ENCODE results near the gene NID2. TPM values are rescaled to one million over a fixed set of nuclear protein-coding genes. Genes with fewer than 3 reads are reported as not detected.

Gene NID2
- total and polyA plus RNA-seq, 2 donors (not counting 1 experiment from before 2014, with no cell fraction given), result not detected

DNA sequence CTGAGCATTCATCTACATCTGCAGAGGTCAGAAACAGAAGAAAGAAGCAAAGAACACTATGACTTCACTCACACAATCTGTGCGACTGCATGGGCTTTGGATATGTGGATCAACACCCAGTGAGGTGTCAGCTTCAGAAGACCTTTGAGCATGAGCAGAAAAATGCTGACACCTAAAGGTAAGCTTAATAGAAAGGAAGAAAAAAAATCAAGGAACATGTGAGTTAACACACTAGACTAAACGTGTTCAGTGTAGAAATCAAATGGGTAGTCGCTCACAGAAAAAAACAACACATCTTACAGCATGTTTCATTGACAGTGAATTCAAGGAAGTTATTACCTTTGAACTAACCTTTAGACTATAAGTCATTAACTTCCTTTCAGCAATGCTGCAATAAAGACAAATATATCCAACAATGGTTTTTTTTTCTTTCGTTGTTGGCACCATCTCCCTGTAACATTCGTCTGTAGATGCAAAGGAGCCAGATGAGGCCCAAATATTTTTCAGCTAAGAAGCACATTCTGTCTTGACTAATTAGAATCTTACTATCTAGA lies 48.6 kb downstream of the NID2 start:
- no peaks in the 10 kb centered on the region for H3K79me2 ChIP-seq (ENCODE audit: control insufficient read depth, insufficient read depth, low read length)
- peaks cover 3 to 6% of the 10 kb centered on the region in 2 donors for H3K4me1 ChIP-seq (ENCODE audit: control insufficient read depth in 2 of 2, insufficient read depth in 2 of 2, low read length in 2 of 2)
- ATAC-seq (ENCODE audit: low read depth) (no peak), DNase-seq (no peak)
- WGBS (ENCODE audit: insufficient coverage), result 60% methylated on average over 1 of the region's 5 CpGs
- peaks cover 7% of the 10 kb centered on the region for H3K4me1 Mint-ChIP-seq
- peaks cover 0 to 9% (median 0%) of the 10 kb centered on the region in 3 donors for H3K9me3 ChIP-seq (ENCODE audit: control extremely low read depth in 1 of 3, control insufficient read depth in 2 of 3, insufficient read depth in 1 of 3, low read length in 2 of 3)
- no peaks in the 10 kb centered on the region for H4K20me1 ChIP-seq (ENCODE audit: control insufficient read depth, insufficient read depth, low read length, poor library complexity, severe bottlenecking)
- H3K9me3 Mint-ChIP-seq (ENCODE audit: insufficient read depth), result no peaks in the 10 kb centered on the region
- intact Hi-C loops (cut with micrococcal nuclease), result no loop called here
- ChIA-PET CTCF (no interaction called here), POLR2A (no interaction called here)
- no peak overlapping the region for H3K27ac Mint-ChIP-seq
- H3K4me3 Mint-ChIP-seq, result no peak overlapping the region
- H3K4me2 ChIP-seq (replicated peaks; ENCODE audit: low read depth, low read length, poor library complexity, severe bottlenecking), result no peak overlapping the region
- no peak overlapping the region for H2AFZ ChIP-seq (ENCODE audit: insufficient read depth, low read depth, low read length, poor library complexity, severe bottlenecking)
- H3K4me3 ChIP-seq (ENCODE audit: control extremely low read depth in 1 of 5, extremely low read depth in 1 of 5, insufficient read depth in 1 of 5, low read depth in 2 of 5, low read length in 4 of 5), result no peak overlapping the region
- TF ChIP-seq, protein P1, sequence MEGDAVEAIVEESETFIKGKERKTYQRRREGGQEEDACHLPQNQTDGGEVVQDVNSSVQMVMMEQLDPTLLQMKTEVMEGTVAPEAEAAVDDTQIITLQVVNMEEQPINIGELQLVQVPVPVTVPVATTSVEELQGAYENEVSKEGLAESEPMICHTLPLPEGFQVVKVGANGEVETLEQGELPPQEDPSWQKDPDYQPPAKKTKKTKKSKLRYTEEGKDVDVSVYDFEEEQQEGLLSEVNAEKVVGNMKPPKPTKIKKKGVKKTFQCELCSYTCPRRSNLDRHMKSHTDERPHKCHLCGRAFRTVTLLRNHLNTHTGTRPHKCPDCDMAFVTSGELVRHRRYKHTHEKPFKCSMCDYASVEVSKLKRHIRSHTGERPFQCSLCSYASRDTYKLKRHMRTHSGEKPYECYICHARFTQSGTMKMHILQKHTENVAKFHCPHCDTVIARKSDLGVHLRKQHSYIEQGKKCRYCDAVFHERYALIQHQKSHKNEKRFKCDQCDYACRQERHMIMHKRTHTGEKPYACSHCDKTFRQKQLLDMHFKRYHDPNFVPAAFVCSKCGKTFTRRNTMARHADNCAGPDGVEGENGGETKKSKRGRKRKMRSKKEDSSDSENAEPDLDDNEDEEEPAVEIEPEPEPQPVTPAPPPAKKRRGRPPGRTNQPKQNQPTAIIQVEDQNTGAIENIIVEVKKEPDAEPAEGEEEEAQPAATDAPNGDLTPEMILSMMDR (IDR thresholded peaks at IDR 0.05), result no peak
- no peak for TF ChIP-seq EZH2 (IDR thresholded peaks at IDR 0.05; ENCODE audit: borderline replicate concordance, insufficient read depth, low read depth, low read length, poor library complexity, severe bottlenecking)
- peaks cover 0 to 2% (median 0%) of the 10 kb centered on the region in 4 experiments for H3K27me3 ChIP-seq (replicated peaks in 1 of 4; ENCODE audit: control extremely low read depth in 1 of 4, control insufficient read depth in 3 of 4, insufficient read depth in 4 of 4, low read length in 3 of 4)
- H3K9ac ChIP-seq (ENCODE audit: low read length), result no peak overlapping the region
- H3K36me3 ChIP-seq (replicated peaks in 1 of 2; ENCODE audit: control extremely low read depth in 1 of 2, control insufficient read depth in 1 of 2, extremely low read depth in 1 of 2, insufficient read depth in 2 of 2, low read length in 1 of 2), result no peaks in the 10 kb centered on the region
- H3K27me3 Mint-ChIP-seq, result peaks cover 4% of the 10 kb centered on the region
- H3K27ac ChIP-seq (ENCODE audit: low read length in 2 of 2), result no peak overlapping the region

DNA sequence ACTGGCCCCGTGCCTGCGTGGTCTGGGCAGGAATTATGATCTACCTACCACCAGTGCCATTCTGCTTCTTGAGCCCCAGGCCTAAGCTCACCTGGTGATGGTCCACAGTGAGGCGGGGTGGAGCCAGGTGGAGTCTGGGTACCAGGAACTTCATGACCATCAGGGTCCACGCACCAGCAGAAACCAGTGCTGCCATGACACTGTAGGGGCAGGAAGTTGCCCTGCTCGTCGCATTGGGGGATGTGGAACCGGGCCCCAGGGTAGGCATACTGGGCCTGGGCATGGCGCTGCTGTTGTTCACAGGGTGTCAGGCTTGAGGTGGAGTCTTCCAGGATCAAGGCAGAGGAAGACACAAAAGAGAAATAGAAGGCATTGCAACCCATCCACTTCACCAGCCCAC lies 49.9 kb downstream of the NID2 start:
- Histone ChIP-seq H3K4me1 (ENCODE audit: control insufficient read depth in 2 of 2, insufficient read depth in 2 of 2, low read length in 2 of 2) (peaks cover 3 to 6% of the 10 kb centered on the region in 2 donors), H3K4me2 (replicated peaks; ENCODE audit: low read depth, low read length, poor library complexity, severe bottlenecking) (no peak overlapping the region), H3K36me3 (replicated peaks in 1 of 2; ENCODE audit: control extremely low read depth in 1 of 2, control insufficient read depth in 1 of 2, extremely low read depth in 1 of 2, insufficient read depth in 2 of 2, low read length in 1 of 2) (no peaks in the 10 kb centered on the region), H2AFZ (ENCODE audit: insufficient read depth, low read depth, low read length, poor library complexity, severe bottlenecking) (no peak overlapping the region), H4K20me1 (ENCODE audit: control insufficient read depth, insufficient read depth, low read length, poor library complexity, severe bottlenecking) (no peaks in the 10 kb centered on the region), H3K79me2 (ENCODE audit: control insufficient read depth, insufficient read depth, low read length) (no peaks in the 10 kb centered on the region), H3K27me3 (replicated peaks in 1 of 4; ENCODE audit: control extremely low read depth in 1 of 4, control insufficient read depth in 3 of 4, insufficient read depth in 4 of 4, low read length in 3 of 4) (peaks cover 0 to 2% (median 0%) of the 10 kb centered on the region in 4 experiments), H3K9ac (ENCODE audit: low read length) (no peak overlapping the region), H3K4me3 (ENCODE audit: control extremely low read depth in 1 of 5, extremely low read depth in 1 of 5, insufficient read depth in 1 of 5, low read depth in 2 of 5, low read length in 4 of 5) (no peak overlapping the region), H3K27ac (ENCODE audit: low read length in 2 of 2) (no peak overlapping the region), H3K9me3 (ENCODE audit: control extremely low read depth in 1 of 3, control insufficient read depth in 2 of 3, insufficient read depth in 1 of 3, low read length in 2 of 3) (peaks cover 0 to 6% (median 0%) of the 10 kb centered on the region in 3 donors)
- intact Hi-C loops (cut with micrococcal nuclease), result no loop called here
- H3K4me3 Mint-ChIP-seq, result no peak overlapping the region
- peaks cover 4% of the 10 kb centered on the region for H3K27me3 Mint-ChIP-seq
- ATAC-seq (ENCODE audit: low read depth), result no peak
- CTCF ChIA-PET, result no interaction called here
- WGBS (ENCODE audit: insufficient coverage), result 98% methylated on average over 5 of the region's 8 CpGs
- H3K4me1 Mint-ChIP-seq, result peaks cover 7% of the 10 kb centered on the region
- POLR2A ChIA-PET, result no interaction called here
- no peak overlapping the region for H3K27ac Mint-ChIP-seq
- no peaks in the 10 kb centered on the region for H3K9me3 Mint-ChIP-seq (ENCODE audit: insufficient read depth)
- TF ChIP-seq, protein P1 (IDR thresholded peaks at IDR 0.05), result no peak
- TF ChIP-seq EZH2 (IDR thresholded peaks at IDR 0.05; ENCODE audit: borderline replicate concordance, insufficient read depth, low read depth, low read length, poor library complexity, severe bottlenecking), result no peak
- no peak for DNase-seq

All from B cell (primary cell).